SU-DHL-6 (cell line): ENCODE measurements around the gene GNG11.

Source experiments
- H2AFZ ChIP-seq: fragments of 200-600 bp; sonication (generic); 2 replicates; pipeline ENCODE4 v1.6.1; 2014; ENCODE audit warnings: low read depth, mild to moderate bottlenecking, moderate library complexity, mixed read lengths, antibody characterized with exemption, low read length; ENCODE audit not compliant: severe bottlenecking
- H3F3A ChIP-seq: fragments of 200-600 bp; shearing (Covaris generic); 2 replicates; pipeline ENCODE4 v1.6.0; 2016; ENCODE audit warnings: antibody characterized with exemption, mild to moderate bottlenecking; ENCODE audit not compliant: insufficient read depth
- H3K27ac ChIP-seq: fragments of 200-600 bp; sonication (generic); 2 replicates; pipeline ENCODE4 v1.5.1; 2016; ENCODE audit warnings: low read depth, mild to moderate bottlenecking, low read length, moderate library complexity, mixed read lengths
- H3K27me3 ChIP-seq: fragments of 200-600 bp; sonication (generic), shearing (Covaris generic); 2 replicates; pipeline ENCODE4 v1.6.0; 2014; ENCODE audit warnings: mild to moderate bottlenecking, low read length
- H3K36me3 ChIP-seq: fragments of 200-600 bp; sonication (generic); 2 replicates; pipeline ENCODE4 v1.6.1; 2014; ENCODE audit warnings: mild to moderate bottlenecking, low read length, mixed read lengths
- H3K4me2 ChIP-seq: fragments of 300-600, 200-600 bp; shearing (Covaris generic), sonication (generic); 2 replicates; pipeline ENCODE4 v1.6.0; 2014; ENCODE audit warnings: low read length, low read depth, mild to moderate bottlenecking; ENCODE audit not compliant: poor library complexity, severe bottlenecking
- H3K4me3 ChIP-seq: fragments of 200-600 bp; sonication (generic); 2 replicates; pipeline ENCODE4 v1.5.1; 2014; ENCODE audit warnings: antibody characterized with exemption, low read length, mild to moderate bottlenecking, mixed read lengths; ENCODE audit not compliant: insufficient read depth, poor library complexity, severe bottlenecking
- H3K79me2 ChIP-seq: fragments of 200-600 bp; sonication (generic); 2 replicates; pipeline ENCODE4 v1.6.1; 2014; ENCODE audit warnings: mild to moderate bottlenecking, low read length, moderate library complexity; ENCODE audit not compliant: insufficient read depth
- H3K9ac ChIP-seq: fragments of 200-600 bp; sonication (generic); 2 replicates; pipeline ENCODE4 v1.7.0; 2014; ENCODE audit warnings: mild to moderate bottlenecking, low read length
- H3K9me2 ChIP-seq: fragments of 200-600 bp; sonication (generic); replicated peaks from 2 replicates; pipeline ENCODE4 v1.6.1; 2014; ENCODE audit warnings: low read length; ENCODE audit not compliant: insufficient read depth
- H3K9me3 ChIP-seq: fragments of 200-600 bp; sonication (generic); 2 replicates; pipeline ENCODE4 v1.6.1; 2014; ENCODE audit warnings: low read length, mixed read lengths; ENCODE audit not compliant: insufficient read depth
- H4K20me1 ChIP-seq: fragments of 200-600 bp; sonication (generic); 2 replicates; pipeline ENCODE4 v1.6.1; 2014; ENCODE audit warnings: low read depth, mild to moderate bottlenecking, antibody characterized with exemption, low read length, moderate library complexity, mixed read lengths
- CTCF ChIP-seq: fragments of 200-600 bp; sonication (generic); IDR thresholded peaks from one replicate; pipeline ENCODE4 v1.5.1; 2017; ENCODE audit warnings: antibody characterized with exemption, mild to moderate bottlenecking, low read length, moderate library complexity; ENCODE audit not compliant: insufficient read depth, poor library complexity, severe bottlenecking
- EZH2phosphoT487 ChIP-seq: fragments of 200-600 bp; sonication (generic), shearing (Covaris generic); conservative IDR thresholded peaks from 2 replicates; pipeline ENCODE4 v1.6.1; 2018; ENCODE audit warnings: mild to moderate bottlenecking, antibody characterized with exemption, low read length, moderate library complexity, mixed read lengths

The GNG11 gene

GRCh38 chr7:93879356-93879755 is 42.2 kb upstream of the GNG11 start:
- Histone ChIP-seq H3K36me3 (no peaks in the 10 kb centered on the region), H3F3A (no peaks in the 10 kb centered on the region), H3K4me2 (no peak overlapping the region), H3K4me3 (no peak overlapping the region), H3K27me3 (no peaks in the 10 kb centered on the region), H3K79me2 (no peaks in the 10 kb centered on the region), H2AFZ (no peak overlapping the region), H3K9me2 (no peaks in the 10 kb centered on the region), H3K9ac (no peak overlapping the region), H4K20me1 (no peaks in the 10 kb centered on the region), H3K27ac (no peak overlapping the region), H3K9me3 (0 out of 2 replicates have a peak, but pooled peaks cover 4% of the 10 kb centered on the region)
- no peak for TF ChIP-seq EZH2phosphoT487
- no peak for TF ChIP-seq CTCF

- TF ChIP-seq CTCF (no peak), EZH2phosphoT487 (no peak)
- Histone ChIP-seq H3K9ac (no peak overlapping the region), H3F3A (no peaks in the 10 kb centered on the region), H3K27me3 (no peaks in the 10 kb centered on the region), H3K36me3 (no peaks in the 10 kb centered on the region), H3K4me2 (no peak overlapping the region), H3K79me2 (no peaks in the 10 kb centered on the region), H3K27ac (no peak overlapping the region), H3K4me3 (no peak overlapping the region), H2AFZ (no peak overlapping the region), H3K9me2 (no peaks in the 10 kb centered on the region), H4K20me1 (no peaks in the 10 kb centered on the region), H3K9me3 (0 out of 2 replicates have a peak, but pooled peaks cover 4% of the 10 kb centered on the region)
Measured at GRCh38 chr7:93882468-93882867, 39.1 kb upstream of the GNG11 start.

GRCh38 chr7:93883078-93883916 is 38.2 kb upstream of the GNG11 start:
- no peaks in the 10 kb centered on the region for H4K20me1 ChIP-seq
- no peak overlapping the region for H2AFZ ChIP-seq
- H3K79me2 ChIP-seq: no peaks in the 10 kb centered on the region
- 0 out of 2 replicates have a peak, but pooled peaks cover 4% of the 10 kb centered on the region for H3K9me3 ChIP-seq
- TF ChIP-seq EZH2phosphoT487 (no peak), CTCF (peak; percentile 13)
- H3K36me3 ChIP-seq: no peaks in the 10 kb centered on the region
- H3K27me3 ChIP-seq: no peaks in the 10 kb centered on the region
- no peaks in the 10 kb centered on the region for H3F3A ChIP-seq
- no peak overlapping the region for H3K27ac ChIP-seq
- H3K9me2 ChIP-seq: no peaks in the 10 kb centered on the region
- no peak overlapping the region for H3K9ac ChIP-seq
- H3K4me2 ChIP-seq: no peak overlapping the region
- no peak overlapping the region for H3K4me3 ChIP-seq
